ENCODE measurements around the gene AHNAK.
"Not testable (repeated sequence)": the region's sequence is repeated elsewhere in the genome, so short reads cannot be mapped to it uniquely, and the experiment has no call there.

The AHNAK gene

GRCh38 chr11:62514151-62514550 is 32.5 kb downstream of the AHNAK start:
- DNase-seq, result no peak

GRCh38 chr11:62513626-62514025 is 33.0 kb downstream of the AHNAK start:
- no peak for DNase-seq

- DNase-seq, result no peak
Observed at GRCh38 chr11:62512961-62513360, 33.6 kb downstream of the AHNAK start.

DNA sequence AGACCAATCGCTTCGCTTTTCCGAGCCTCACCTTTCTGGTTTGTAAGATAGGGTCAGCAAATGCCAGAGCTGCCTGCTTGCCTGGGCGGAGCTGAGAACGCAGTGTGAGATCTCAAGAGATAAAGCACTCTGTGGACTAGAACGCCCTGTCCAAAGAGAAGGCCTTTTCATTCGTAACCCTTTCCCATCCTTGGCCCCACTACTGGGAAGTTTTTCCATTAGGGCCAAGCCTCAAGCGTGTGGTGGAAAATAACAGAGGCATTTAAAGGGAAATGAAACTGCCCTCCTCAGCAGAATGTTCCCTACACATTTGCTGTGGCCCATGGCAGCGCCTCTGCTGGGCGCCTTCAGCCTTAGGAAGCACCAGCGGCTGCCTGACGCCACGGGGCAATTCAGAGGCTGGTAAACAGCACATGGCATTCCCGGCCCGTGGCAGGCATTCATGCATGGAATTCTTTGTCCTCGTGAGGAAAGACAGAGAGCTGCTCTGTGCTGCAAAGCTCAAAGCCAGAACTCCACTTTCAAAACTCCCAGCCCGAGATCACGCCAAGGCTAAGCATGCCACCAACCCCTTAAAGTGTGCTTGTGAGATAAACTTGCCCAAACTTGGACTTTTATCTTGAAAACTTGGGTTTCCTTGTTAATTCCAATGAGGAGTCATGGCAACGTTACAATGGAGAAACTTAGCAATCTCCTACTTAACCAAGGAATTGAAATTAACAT is 38.1 kb downstream of the AHNAK start:
- no peak for DNase-seq

DNA sequence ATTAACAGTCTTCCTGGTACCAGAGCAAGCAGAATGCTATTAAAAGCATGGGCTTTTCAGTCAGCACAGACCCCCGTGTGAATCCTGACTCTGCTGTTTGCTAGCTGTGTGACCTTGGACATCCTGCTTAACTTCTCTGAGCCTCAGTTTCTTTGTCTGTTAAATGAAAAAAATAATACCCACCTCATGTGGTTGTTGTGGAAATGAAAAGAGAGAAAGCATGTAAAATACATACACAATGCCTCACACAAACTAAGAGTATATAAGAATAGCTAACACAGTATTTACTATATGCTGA is 39.5 kb downstream of the AHNAK start:
- DNase-seq, result no peak

DNA sequence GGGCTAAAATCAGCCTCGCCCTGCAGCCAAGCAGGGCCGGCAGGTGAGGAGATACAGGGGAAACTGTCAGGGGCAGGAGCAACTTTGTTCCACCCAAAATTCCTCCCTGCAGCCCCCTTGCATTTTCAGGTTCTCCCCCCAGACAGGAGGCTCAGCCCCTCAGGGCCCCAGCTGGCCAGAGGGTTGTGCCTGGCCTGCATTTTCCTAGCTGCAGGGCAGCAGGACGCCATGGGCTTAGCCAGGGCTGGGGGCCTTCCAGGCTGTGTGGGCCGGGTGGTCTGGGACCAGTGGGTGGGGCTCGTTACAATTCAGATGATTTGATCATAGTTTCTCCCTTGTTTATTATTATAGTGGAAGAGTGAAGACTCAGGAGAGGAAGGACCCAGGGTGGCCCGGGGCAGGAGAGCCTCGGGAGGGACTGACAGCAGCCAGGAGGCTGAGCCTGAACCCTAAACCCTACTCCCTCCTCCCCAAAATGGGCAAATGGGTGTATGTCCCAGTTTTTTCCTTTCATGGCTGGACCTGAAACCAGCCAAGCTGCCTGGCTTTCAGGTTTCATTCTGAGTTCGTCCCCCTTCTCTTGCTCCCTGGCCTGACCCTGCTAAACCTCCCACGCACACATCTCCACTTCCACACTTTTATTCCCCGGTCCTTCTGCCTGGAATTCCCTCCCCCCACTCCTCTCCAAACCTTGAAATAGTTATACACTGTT is 40.0 kb downstream of the AHNAK start:
- no peak for DNase-seq

GRCh38 chr11:62505440-62506091 is 41.0 kb downstream of the AHNAK start:
- no peak for DNase-seq

DNA sequence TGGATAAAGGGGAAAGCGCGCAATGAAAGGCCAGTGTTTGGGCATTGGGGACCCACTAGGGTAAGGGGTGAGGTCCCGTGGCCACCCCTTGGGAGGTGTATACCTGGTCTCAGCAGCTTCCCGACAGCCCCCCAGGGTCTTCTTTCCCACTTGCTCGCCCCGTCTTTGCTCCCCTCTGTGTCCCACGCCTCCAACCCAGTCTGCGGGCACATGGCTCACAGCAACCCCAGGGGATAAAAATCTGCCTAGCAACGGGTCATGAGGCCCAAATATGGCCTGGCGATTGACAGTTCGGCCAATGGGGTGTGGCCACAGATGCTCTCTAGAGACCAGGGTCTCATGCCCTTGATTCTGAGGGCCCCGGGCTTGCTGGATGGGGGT is 41.6 kb downstream of the AHNAK start:
- no peak for DNase-seq

- no peak for DNase-seq
Observed at GRCh38 chr11:62504158-62504973, 42.2 kb downstream of the AHNAK start.

DNA sequence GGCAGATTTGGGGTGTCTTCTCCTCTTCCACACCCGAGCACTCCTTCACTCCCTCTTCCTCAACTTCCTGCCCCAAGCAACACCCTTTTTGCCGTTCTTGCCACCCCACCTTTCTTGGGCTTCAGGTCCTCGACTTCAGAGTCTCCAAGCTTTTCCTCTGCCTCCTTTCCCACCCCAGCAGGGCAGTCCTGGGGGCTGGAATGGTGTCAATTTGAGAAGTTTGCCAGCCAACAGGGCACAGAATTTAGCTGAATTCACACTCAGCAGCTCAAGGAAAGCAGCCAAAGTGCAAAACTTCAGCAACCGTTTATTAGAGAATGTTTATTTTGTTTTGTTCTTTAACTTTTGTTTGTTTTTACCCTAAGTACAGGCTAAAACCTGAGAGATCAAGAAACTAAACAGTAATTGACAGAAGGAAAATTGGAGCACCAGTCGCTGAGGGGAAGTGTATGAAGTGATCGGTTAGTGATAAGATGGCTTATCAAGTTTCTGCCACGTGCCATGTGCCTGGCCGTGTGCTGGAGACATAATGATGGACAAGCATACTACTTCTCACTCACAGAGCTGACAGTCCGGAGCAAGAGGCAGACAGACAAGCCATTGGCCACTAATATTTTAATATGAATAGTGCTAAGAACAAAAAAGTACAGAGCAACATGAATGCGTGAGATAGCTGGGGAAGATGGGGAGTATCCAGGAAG is 44.4 kb downstream of the AHNAK start:
- DNase-seq, result no peak

GRCh38 chr11:62501432-62501891 is 45.1 kb downstream of the AHNAK start:
- no peak for DNase-seq

DNA sequence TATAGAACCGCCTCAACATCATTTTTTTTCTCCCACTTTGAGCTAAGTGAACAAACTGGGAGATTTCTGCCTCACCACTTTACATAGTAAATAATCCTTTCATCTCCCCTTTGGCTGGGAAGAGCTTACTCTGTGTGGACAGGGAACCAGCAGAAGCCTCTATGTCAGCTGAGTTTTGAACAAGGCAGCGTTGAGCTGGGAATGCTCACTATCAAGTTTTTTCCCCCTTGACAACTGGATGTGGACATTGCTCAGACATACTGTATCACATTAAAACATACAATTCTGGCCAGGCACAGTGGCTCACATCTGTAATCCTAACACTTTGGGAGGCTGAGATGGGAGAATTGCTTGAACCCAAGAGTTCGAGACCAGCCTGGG is 46.0 kb downstream of the AHNAK start:
- DNase-seq, result no peak

- no peak for DNase-seq
Observed at GRCh38 chr11:62499944-62500649, 46.5 kb downstream of the AHNAK start.

- DNase-seq, result not testable (repeated sequence)
Observed at GRCh38 chr11:62499311-62499943, 47.2 kb downstream of the AHNAK start.

- DNase-seq, result no peak
Observed at GRCh38 chr11:62498492-62499286, 47.9 kb downstream of the AHNAK start.

DNA sequence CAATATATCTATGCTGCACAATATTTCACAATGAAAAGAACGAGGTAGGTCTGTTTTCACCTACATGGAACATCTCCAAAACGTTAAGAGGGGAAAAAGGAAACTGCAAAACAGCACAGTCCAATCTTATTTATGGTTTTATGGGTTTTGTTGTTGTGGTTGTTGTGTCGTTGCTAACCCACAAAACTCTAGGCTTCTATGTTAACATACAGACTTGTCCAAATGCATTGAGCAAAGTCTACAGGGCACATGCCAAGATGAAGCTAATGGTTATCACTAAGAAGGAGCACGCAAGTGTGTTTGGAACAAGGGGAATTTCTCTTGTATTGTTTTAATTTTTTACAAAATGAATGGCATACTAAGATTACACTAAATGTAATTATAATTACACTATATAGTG is 48.6 kb downstream of the AHNAK start:
- no peak for DNase-seq

DNA sequence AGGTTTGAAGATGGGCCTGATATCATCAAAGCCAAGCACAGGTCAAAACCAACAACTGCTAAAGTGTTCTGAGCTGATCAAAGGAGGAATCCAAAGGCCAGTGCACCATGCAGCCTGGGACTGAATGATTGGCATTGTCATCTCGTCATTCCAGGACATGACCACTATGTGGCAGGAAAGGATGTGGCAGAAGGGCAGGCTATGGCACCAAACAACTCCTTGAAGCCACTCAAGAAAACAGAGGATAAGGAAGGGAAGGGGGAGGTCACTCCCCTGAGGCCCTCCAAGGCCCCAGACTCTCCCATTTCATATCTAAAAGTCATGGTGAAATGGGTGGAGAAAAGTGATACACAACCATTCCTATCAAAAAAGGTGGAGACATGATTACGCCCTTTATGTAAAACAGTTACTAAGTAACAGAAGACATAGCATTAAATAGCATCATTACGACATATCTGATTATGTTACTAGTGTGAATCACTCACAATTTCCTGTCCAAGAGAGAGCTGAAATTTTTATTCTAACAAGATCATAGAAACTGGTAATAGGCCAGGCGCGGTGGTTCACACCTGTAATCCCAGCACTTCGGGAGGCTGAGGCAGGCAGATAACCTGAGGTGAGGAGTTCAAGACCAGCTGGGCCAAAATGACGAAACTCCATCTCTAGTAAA is 49.3 kb downstream of the AHNAK start:
- no peak for DNase-seq

DNA sequence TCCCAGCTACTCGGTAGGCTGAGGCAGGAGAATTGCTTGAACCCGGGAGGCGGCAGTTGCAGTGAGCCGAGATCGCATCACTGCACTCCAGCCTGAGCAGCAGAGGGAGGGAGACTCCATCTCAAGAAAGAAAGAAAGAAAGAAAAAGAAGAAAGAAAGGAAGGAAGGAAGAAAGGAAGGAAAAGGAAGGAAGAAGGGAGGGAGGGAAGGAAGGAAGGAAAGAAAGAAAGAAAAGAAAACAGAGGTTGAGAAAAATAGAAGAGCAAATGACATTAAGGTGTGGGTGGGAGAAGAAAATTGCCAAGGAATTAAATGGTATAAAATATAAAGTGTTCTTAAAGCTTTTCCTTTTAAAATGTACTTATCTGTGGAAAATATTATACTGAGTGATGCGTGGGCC is 49.9 kb downstream of the AHNAK start:
- DNase-seq, result no peak

- DNase-seq, result no peak
Observed at GRCh38 chr11:62494246-62494645, 52.4 kb downstream of the AHNAK start.

- no peak for DNase-seq
Observed at GRCh38 chr11:62493801-62494200, 52.8 kb downstream of the AHNAK start.

Data from CD4-positive, alpha-beta T cell treated with Interferon gamma for 1 hour (primary cell).